Measurements from ENCODE around the gene CHRNA4. TPM values are rescaled to one million over a fixed set of nuclear protein-coding genes. Genes with fewer than 3 reads are reported as not detected.

Gene CHRNA4
- total RNA-seq, 3 donors from 2014 or later (not counting 1 experiment from before 2014, with no cell fraction given), result not detected

DNA sequence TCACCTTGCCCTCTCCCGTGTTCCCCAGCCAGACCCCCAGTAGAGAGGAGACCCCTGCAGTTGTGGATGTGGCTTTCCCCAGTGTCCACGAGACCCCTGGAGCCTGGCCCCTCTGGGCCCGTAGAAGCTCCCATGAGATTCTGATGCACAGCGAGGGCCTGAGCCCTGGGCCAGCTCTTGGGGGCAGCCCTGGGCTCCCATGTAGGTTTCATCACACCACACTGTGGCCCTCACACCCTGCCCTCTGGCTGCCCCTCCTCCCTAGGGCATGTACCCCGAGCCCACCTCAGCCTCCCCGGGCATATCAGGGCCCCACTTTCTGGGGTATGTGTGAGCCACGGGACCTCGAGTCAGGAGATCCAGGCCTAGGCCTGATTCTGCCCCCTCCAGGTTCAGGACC is 7.0 kb upstream of the CHRNA4 start:
- H3K9me3 ChIP-seq (ENCODE audit: control insufficient read depth, insufficient read depth, low read length), result no peaks in the 10 kb centered on the region
- TF ChIP-seq, protein P1, sequence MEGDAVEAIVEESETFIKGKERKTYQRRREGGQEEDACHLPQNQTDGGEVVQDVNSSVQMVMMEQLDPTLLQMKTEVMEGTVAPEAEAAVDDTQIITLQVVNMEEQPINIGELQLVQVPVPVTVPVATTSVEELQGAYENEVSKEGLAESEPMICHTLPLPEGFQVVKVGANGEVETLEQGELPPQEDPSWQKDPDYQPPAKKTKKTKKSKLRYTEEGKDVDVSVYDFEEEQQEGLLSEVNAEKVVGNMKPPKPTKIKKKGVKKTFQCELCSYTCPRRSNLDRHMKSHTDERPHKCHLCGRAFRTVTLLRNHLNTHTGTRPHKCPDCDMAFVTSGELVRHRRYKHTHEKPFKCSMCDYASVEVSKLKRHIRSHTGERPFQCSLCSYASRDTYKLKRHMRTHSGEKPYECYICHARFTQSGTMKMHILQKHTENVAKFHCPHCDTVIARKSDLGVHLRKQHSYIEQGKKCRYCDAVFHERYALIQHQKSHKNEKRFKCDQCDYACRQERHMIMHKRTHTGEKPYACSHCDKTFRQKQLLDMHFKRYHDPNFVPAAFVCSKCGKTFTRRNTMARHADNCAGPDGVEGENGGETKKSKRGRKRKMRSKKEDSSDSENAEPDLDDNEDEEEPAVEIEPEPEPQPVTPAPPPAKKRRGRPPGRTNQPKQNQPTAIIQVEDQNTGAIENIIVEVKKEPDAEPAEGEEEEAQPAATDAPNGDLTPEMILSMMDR (IDR thresholded peaks at IDR 0.05), result no peak
- Mint-ChIP-seq H3K36me3 (no peaks in the 10 kb centered on the region), H3K27ac (no peak overlapping the region), H3K4me3 (no peak overlapping the region), H3K4me1 (no peaks in the 10 kb centered on the region), H3K27me3 (ENCODE audit: low read depth in 2 of 2) (no peaks in the 10 kb centered on the region), H3K9me3 (no peaks in the 10 kb centered on the region)
- peaks cover 3% of the 10 kb centered on the region for H3K27me3 ChIP-seq (ENCODE audit: control insufficient read depth, insufficient read depth, low read length)
- DNase-seq, result no peak
- no peak overlapping the region for H3K27ac ChIP-seq (ENCODE audit: low read length)
- H3K4me1 ChIP-seq (ENCODE audit: control insufficient read depth, insufficient read depth, low read length), result no peaks in the 10 kb centered on the region
- 78% methylated on average over 8 of the region's 8 CpGs for WGBS (ENCODE audit: insufficient coverage)
- intact Hi-C loops (cut with micrococcal nuclease), result no loop called here
- no peak overlapping the region for H3K4me3 ChIP-seq (ENCODE audit: low read length)
- H3K36me3 ChIP-seq (ENCODE audit: control insufficient read depth, insufficient read depth, low read length), result no peaks in the 10 kb centered on the region
- ATAC-seq, result no peak

DNA sequence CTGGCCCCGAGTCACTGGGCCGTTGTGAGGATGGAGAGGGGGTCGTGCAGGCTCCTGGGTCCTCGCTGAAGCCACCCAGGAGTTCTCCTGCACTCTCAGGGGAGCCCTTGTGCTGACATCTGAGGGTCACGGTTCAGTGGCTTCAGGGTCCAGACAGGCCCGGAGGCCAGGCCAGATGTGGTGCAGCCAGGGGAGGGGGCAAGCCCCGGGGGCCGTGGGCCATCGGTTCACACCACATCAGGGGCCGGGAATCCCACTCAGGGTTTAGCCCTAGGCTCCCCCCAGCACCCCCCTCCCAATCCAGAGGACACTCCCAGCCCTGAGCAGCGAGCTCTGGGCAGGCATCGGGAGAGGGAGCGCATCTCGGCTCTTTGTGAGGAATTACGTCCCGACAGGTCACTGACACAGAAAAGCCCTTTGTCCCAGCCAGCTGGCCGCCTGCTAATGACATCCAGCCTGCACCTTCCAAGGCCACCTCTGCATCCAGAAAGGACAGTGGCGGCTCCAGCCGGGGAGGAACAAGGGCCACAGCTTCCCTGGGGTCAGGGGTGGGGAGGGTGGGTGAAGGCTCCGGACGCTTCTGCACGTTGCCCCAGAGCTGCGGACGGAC is 6.4 kb upstream of the CHRNA4 start:
- H3K4me1 ChIP-seq (ENCODE audit: control insufficient read depth, insufficient read depth, low read length), result no peaks in the 10 kb centered on the region
- peaks cover 3% of the 10 kb centered on the region for H3K27me3 ChIP-seq (ENCODE audit: control insufficient read depth, insufficient read depth, low read length)
- TF ChIP-seq, protein P1 (IDR thresholded peaks at IDR 0.05), result no peak
- no peaks in the 10 kb centered on the region for H3K9me3 ChIP-seq (ENCODE audit: control insufficient read depth, insufficient read depth, low read length)
- Mint-ChIP-seq H3K4me3 (no peak overlapping the region), H3K4me1 (no peaks in the 10 kb centered on the region), H3K36me3 (no peaks in the 10 kb centered on the region), H3K9me3 (no peaks in the 10 kb centered on the region), H3K27ac (no peak overlapping the region), H3K27me3 (ENCODE audit: low read depth in 2 of 2) (peaks cover 3 to 5% of the 10 kb centered on the region in 2 donors)
- ATAC-seq, result no peak
- no peak overlapping the region for H3K27ac ChIP-seq (ENCODE audit: low read length)
- intact Hi-C loops (cut with micrococcal nuclease), result no loop called here
- WGBS (ENCODE audit: insufficient coverage), result 75% methylated on average over 24 of the region's 24 CpGs
- no peaks in the 10 kb centered on the region for H3K36me3 ChIP-seq (ENCODE audit: control insufficient read depth, insufficient read depth, low read length)
- DNase-seq, result no peak
- H3K4me3 ChIP-seq (ENCODE audit: low read length), result no peak overlapping the region

DNA sequence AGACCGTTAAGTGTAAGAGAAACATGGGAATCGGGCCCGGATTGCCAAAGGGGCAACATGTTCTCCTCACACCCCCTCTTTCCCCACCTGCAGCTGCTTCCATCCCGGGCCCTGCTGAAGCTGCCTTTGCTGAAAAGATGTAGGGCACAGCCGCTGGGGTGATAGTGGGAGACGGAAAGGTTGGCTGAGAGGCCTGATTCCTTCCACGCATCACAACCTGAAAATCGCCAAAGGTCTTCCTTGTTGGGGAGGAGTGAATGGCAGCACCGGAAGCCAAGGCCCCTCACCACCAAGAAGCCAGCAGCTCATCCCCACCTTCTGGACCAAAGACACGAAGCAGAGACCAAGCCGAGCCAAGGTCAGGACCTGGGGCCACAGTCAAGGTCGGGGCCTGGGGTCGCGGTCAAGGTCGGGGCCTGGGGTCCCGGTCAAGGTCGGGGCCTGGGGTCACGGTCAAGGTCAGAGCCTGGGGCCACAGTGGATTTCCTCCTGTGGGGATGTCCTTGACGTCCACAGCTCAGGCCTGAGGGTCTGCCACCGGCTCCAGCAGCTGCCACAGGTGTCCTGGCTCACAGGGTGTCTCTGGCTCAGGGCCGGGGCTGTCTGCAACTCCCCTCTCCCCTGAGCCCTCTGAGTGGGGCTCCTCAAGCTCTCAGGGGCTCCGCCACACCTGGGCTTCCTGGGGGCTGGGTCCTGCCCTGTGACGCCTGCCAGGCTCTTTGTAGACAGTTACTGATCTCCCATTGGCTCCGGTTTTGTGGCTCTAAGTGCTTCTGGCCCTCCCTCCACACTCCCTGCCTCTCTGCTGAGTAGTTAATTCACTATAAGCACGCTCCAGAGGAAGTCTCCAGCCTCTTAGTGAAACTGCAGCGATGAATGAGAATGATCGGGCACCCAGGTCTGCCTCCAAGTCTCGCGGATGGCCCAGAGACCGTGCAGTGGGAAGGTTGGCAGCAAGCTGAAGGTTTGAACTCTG is 5.5 kb upstream of the CHRNA4 start:
- Mint-ChIP-seq H3K9me3 (no peaks in the 10 kb centered on the region), H3K4me1 (no peaks in the 10 kb centered on the region), H3K4me3 (no peak overlapping the region), H3K36me3 (no peaks in the 10 kb centered on the region), H3K27me3 (ENCODE audit: low read depth in 2 of 2) (peaks cover 5 to 7% of the 10 kb centered on the region in 2 donors), H3K27ac (no peak overlapping the region)
- H3K9me3 ChIP-seq (ENCODE audit: control insufficient read depth, insufficient read depth, low read length), result no peaks in the 10 kb centered on the region
- TF ChIP-seq, protein P1 (IDR thresholded peaks at IDR 0.05), result no peak
- no peak overlapping the region for H3K4me3 ChIP-seq (ENCODE audit: low read length)
- 83% methylated on average over 30 of the region's 30 CpGs for WGBS (ENCODE audit: insufficient coverage)
- no peaks in the 10 kb centered on the region for H3K36me3 ChIP-seq (ENCODE audit: control insufficient read depth, insufficient read depth, low read length)
- ATAC-seq (no peak), DNase-seq (no peak)
- peaks cover 10% of the 10 kb centered on the region for H3K27me3 ChIP-seq (ENCODE audit: control insufficient read depth, insufficient read depth, low read length)
- no peaks in the 10 kb centered on the region for H3K4me1 ChIP-seq (ENCODE audit: control insufficient read depth, insufficient read depth, low read length)
- no peak overlapping the region for H3K27ac ChIP-seq (ENCODE audit: low read length)
- intact Hi-C loops (cut with micrococcal nuclease), result no loop called here

Measured in natural killer cell (primary cell).